Ramos (cell line): ENCODE measurements around the gene TTL.

Source experiments
- in situ Hi-C: fragments of 300-500 bp; cut with MboI; formaldehyde crosslinking; loops from one replicate; pipeline ENCODE4 v1.14.3; 2022; ENCODE audit warnings: low sequenced_read_pairs; ENCODE audit not compliant: unreplicated experiment

TTL gene

GRCh38 chr2:112572005-112572404 is 90.0 kb downstream of the TTL start:
- in situ Hi-C loops = no loop called here

- in situ Hi-C loops = no loop called here
These were observed 95.8 kb downstream of the TTL start for GRCh38 chr2:112577756-112578155.

- in situ Hi-C loops = no loop called here
These were observed 97.3 kb downstream of the TTL start for GRCh38 chr2:112579241-112579640.

GRCh38 chr2:112580084-112580483 is 98.1 kb downstream of the TTL start:
- in situ Hi-C loops = no loop called here

- in situ Hi-C loops = no loop called here
These were observed 100.4 kb downstream of the TTL start for GRCh38 chr2:112582314-112582746.

- in situ Hi-C loops = no loop called here
These were observed 101.7 kb downstream of the TTL start for GRCh38 chr2:112583497-112584133.

GRCh38 chr2:112584134-112584890 is 102.4 kb downstream of the TTL start, which contains the start of gene CHCHD5:
Gene CHCHD5, plus strand, starts transcription at chr2:112584609. Its CDS starts 39 bp downstream, at chr2:112584648.
- in situ Hi-C loops = no loop called here

GRCh38 chr2:112584891-112585250 is 102.9 kb downstream of the TTL start:
- in situ Hi-C loops = no loop called here

GRCh38 chr2:112585400-112585799 is 103.4 kb downstream of the TTL start:
- in situ Hi-C loops = no loop called here

GRCh38 chr2:112585873-112586464 is 104.0 kb downstream of the TTL start:
- in situ Hi-C loops = no loop called here

- in situ Hi-C loops = no loop called here
These were observed 106.7 kb downstream of the TTL start for GRCh38 chr2:112588611-112589045.
